Islet precursor cell (in vitro differentiated cells): ENCODE data around the gene FFAR3.
"Not testable (repeated sequence)": the region's sequence is repeated elsewhere in the genome, so short reads cannot be mapped to it uniquely, and the experiment has no call there.

Experiments
- DNase-seq: peaks from one replicate; pipeline ENCODE4 v3.0.0-alpha.2; 2018

Gene FFAR3

DNA sequence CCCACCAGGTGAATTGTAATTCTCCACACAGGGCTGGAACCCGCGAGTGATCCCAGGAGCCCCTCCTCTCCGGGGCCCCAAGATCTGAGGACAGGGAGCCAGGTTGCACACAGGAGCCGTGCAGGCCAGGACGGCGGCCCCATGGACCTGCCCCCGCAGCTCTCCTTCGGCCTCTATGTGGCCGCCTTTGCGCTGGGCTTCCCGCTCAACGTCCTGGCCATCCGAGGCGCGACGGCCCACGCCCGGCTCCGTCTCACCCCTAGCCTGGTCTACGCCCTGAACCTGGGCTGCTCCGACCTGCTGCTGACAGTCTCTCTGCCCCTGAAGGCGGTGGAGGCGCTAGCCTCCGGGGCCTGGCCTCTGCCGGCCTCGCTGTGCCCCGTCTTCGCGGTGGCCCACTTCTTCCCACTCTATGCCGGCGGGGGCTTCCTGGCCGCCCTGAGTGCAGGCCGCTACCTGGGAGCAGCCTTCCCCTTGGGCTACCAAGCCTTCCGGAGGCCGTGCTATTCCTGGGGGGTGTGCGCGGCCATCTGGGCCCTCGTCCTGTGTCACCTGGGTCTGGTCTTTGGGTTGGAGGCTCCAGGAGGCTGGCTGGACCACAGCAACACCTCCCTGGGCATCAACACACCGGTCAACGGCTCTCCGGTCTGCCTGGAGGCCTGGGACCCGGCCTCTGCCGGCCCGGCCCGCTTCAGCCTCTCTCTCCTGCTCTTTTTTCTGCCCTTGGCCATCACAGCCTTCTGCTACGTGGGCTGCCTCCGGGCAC, 6.7 kb upstream of the FFAR3 start:
- DNase-seq, result peak; percentile 45

DNA sequence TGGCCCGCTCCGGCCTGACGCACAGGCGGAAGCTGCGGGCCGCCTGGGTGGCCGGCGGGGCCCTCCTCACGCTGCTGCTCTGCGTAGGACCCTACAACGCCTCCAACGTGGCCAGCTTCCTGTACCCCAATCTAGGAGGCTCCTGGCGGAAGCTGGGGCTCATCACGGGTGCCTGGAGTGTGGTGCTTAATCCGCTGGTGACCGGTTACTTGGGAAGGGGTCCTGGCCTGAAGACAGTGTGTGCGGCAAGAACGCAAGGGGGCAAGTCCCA, 6.1 kb upstream of the FFAR3 start:
- no peak for DNase-seq

- DNase-seq, result peak; percentile 82
Observed at GRCh38 chr19:35352448-35353304, 5.6 kb upstream of the FFAR3 start.

DNA sequence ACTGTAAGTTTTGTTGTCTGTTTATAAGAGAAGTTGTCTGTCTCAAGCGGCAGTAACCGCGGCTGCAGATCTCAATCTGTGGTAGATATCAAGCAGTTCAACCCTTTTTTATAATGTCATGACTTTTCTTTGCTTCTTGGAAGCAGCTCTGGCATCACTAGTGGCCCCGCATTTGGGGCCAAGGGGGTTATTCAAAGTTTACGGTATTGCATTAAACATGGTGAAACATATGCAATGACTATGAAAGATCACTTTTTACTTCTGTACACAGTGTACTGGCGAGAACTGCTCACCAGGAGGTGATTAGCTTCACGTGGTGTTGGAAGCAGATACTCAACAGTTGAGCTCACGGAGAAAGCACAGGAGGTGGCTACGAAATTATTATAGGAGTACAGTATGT, 4.6 kb upstream of the FFAR3 start:
- DNase-seq, result peak; percentile 6

DNA sequence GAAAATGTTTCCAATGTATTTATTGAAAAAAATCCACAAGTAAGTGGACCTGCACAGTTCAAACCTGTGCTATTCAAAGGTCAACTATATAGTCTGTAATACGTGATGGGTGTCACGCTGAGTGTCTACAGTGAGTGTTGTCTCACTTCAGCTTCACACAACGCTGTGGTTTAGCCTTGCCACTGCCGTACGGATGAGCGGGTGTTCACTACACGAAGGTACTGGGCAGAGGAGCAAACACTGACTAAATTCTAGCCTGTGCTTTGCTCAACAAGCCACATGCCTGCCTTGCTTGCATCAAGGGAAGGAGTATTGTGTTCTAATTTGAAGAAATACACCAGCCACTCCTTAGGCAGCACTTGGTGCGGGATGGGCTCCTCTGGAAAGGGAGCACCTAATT, 3.4 kb upstream of the FFAR3 start:
- peak; percentile 37 for DNase-seq

- peak; percentile 39 for DNase-seq
Observed at GRCh38 chr19:35355791-35356460, 2.3 kb upstream of the FFAR3 start.

DNA sequence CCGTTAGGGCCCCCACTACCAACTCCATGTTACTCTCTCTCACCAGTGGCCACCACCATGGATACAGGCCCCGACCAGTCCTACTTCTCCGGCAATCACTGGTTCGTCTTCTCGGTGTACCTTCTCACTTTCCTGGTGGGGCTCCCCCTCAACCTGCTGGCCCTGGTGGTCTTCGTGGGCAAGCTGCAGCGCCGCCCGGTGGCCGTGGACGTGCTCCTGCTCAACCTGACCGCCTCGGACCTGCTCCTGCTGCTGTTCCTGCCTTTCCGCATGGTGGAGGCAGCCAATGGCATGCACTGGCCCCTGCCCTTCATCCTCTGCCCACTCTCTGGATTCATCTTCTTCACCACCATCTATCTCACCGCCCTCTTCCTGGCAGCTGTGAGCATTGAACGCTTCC, 574 bp downstream of the FFAR3 start:
- not testable (repeated sequence) for DNase-seq

GRCh38 chr19:35359395-35359794, 1.1 kb downstream of the FFAR3 start:
- not testable (repeated sequence) for DNase-seq

GRCh38 chr19:35360081-35360480, 1.8 kb downstream of the FFAR3 start:
- not testable (repeated sequence) for DNase-seq

- DNase-seq, result no peak
Observed at GRCh38 chr19:35360880-35361420, 2.7 kb downstream of the FFAR3 start.

GRCh38 chr19:35362261-35363000, 4.2 kb downstream of the FFAR3 start:
- DNase-seq, result no peak

- DNase-seq, result no peak
Observed at GRCh38 chr19:35363001-35363590, 4.8 kb downstream of the FFAR3 start.

- no peak for DNase-seq
Observed at GRCh38 chr19:35363711-35364425, 5.6 kb downstream of the FFAR3 start.

GRCh38 chr19:35365303-35365702, 7.0 kb downstream of the FFAR3 start:
- no peak for DNase-seq

DNA sequence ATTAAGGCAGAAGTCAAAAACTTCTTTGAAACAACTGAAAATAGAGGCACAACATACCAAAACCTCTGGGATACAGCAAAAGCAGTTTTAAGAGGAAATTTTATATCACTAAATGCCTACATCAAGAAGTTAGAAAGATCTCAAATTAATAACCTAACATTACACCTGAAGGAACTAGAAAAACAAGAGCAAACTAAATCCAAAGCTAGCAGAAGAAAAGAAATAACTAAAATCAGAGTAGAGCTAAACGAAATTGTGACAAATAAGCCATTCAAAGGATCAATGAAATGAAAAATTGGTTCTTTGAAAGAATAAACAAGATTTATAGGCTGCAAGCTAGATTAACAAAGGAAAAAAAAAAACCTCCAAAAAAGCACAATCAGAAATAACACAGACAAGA, 10.1 kb downstream of the FFAR3 start:
- no peak for DNase-seq

- DNase-seq, result no peak
Observed at GRCh38 chr19:35369522-35369921, 11.3 kb downstream of the FFAR3 start.

GRCh38 chr19:35370722-35371121, 12.5 kb downstream of the FFAR3 start, which contains the start of gene GPR42:
TSS of gene GPR42 (plus strand) at chr19:35371068. CDS start at chr19:35371360, 292 bp downstream.
- no peak for DNase-seq

GRCh38 chr19:35373492-35373891, 15.2 kb downstream of the FFAR3 start:
- no peak for DNase-seq

- not testable (repeated sequence) for DNase-seq
Observed at GRCh38 chr19:35374031-35374430, 15.8 kb downstream of the FFAR3 start.

DNA sequence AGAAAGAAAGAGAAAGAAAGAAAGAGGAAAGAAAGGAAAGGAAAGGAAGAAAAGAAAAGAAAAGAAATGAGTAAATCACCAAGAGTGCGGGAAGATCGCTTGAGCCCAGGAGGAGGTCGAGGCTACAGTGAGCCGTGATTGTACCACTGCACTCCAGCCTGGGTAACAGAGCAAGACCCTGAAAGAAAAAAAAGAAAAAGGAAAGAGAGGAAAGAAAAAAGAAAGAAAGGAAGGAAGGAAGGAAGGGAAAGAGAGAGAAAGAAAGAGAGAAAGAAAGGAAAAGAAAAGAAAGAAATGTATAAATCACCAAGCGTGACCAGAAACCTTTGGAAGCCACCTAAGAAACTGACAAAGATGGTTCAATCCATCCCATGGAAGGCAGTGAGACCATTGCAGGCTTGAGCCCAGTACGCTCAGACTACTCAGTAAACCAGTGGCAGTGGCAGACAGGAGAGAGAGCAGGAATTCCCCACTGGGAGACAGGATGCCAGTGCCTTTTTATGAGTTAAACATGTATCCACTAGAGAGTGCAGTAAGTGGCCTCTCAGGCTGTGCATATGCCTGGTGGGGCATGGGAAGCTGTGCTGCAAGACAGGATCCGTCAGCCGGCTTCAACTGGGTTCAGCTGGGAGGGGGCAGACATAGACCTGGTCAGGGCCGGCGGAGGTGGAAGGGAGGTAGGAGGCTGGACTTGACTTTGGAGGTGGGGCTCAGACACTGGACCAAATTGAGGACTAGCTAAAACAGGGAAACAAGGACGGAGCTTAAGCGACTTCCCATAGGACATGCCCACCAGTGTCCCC, 17.4 kb downstream of the FFAR3 start:
- no peak for DNase-seq

DNA sequence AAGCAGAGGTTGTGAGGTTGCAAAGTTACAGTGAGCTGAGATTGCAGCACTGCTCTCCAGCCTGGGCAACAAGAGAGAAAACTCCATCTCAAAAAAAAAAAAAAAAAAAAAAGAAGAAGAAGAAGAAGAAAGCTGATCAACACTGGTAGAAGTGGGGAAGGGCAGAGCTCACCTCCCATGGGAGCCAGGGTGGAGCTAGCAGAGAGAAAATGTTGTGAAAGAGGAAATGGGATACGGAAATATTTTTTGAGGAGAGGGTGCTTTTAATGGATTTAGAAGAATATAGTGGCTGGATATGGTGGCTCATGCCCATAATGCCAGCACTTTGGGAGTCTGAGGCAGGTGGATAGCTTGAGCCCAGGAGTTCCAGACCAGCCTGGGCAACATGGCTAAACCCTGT, 19.4 kb downstream of the FFAR3 start:
- DNase-seq, result no peak
